Measurements from ENCODE around the gene TEK. TPM values are rescaled to one million over a fixed set of nuclear protein-coding genes. Genes with fewer than 3 reads are reported as not detected.

The TEK gene
- total and polyA plus RNA-seq, 2 experiments from 2014 or later = 0.60 to 1.4 TPM

DNA sequence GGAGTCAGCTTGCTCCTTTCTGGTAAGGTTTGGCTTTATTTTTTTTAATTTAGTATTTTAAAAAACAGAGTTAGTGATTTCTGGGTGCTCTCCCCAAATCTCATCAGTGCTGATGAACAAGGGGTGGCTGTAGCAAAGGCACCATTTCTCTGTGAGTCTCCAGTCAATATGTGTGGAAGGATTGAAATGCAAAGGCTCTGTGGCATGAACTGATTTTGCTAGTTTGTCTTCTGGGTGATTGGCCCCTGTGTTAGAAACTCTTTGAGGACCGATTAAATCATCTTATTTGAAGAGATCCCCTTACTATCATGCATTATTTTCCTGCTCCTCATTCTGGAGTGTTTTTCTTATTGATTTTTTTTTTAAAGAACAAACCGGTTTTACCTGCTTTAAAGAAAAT, 596 bp downstream of the TEK start:
- no peaks in the 10 kb centered on the region for H3K27me3 ChIP-seq
- no peak overlapping the region for H3K27ac ChIP-seq
- no peaks in the 10 kb centered on the region for H3K9me3 ChIP-seq (ENCODE audit: low read depth)
- DNase-seq (ENCODE audit: low read depth in 1 of 2, low spot score in 1 of 2) = no peak
- H3K4me1 ChIP-seq (ENCODE audit: low read depth) = no peaks in the 10 kb centered on the region
- TF ChIP-seq, protein P1, sequence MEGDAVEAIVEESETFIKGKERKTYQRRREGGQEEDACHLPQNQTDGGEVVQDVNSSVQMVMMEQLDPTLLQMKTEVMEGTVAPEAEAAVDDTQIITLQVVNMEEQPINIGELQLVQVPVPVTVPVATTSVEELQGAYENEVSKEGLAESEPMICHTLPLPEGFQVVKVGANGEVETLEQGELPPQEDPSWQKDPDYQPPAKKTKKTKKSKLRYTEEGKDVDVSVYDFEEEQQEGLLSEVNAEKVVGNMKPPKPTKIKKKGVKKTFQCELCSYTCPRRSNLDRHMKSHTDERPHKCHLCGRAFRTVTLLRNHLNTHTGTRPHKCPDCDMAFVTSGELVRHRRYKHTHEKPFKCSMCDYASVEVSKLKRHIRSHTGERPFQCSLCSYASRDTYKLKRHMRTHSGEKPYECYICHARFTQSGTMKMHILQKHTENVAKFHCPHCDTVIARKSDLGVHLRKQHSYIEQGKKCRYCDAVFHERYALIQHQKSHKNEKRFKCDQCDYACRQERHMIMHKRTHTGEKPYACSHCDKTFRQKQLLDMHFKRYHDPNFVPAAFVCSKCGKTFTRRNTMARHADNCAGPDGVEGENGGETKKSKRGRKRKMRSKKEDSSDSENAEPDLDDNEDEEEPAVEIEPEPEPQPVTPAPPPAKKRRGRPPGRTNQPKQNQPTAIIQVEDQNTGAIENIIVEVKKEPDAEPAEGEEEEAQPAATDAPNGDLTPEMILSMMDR (IDR thresholded peaks at IDR 0.05; ENCODE audit: low read depth, low read length) = no peak
- no peaks in the 10 kb centered on the region for H3K36me3 ChIP-seq
- no peak overlapping the region for H3K4me3 ChIP-seq

DNA sequence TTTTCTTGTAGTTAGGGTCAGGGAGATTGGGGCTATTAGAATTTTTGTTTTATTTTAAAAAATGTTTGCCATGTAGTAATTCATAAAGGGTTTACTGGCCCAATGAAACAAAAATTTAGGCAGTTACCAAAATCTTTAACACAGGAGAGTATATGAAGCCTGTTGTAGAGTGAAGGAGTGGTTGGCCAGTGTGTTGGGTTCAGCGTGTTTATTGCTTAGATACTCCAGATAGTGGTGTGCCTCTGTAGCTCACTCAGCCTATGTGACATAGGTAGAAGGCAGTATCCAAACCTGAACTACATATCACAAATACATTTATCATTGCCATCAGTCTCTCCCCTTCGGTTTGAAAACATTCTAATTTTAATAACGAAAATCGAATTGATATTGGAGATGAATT, 1.2 kb downstream of the TEK start:
- H3K4me3 ChIP-seq = no peak overlapping the region
- no peak for DNase-seq (ENCODE audit: low read depth in 1 of 2, low spot score in 1 of 2)
- H3K36me3 ChIP-seq = no peaks in the 10 kb centered on the region
- TF ChIP-seq, protein P1 (IDR thresholded peaks at IDR 0.05; ENCODE audit: low read depth, low read length) = no peak
- H3K9me3 ChIP-seq (ENCODE audit: low read depth) = no peaks in the 10 kb centered on the region
- no peaks in the 10 kb centered on the region for H3K4me1 ChIP-seq (ENCODE audit: low read depth)
- H3K27me3 ChIP-seq = no peaks in the 10 kb centered on the region
- no peak overlapping the region for H3K27ac ChIP-seq

DNA sequence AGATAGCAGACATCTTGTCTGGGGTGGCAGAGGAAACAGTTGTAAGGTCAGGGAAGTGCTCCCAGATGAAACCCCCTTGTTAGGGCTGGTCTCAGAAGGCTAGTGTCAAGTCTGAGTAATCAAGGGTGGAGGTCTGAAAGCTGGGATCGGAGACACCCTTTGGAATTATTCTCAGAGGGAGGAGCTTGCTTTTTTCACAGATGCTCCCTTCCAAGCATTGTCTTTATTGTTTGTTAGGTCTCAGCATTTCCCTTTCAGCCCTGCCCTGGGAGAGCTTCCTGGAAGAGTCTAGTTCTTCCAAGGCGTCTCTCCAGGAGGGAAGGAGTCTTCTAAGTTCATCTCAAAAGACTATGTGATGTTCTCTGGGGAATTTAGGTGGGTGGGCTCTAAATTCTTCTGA, 3.2 kb downstream of the TEK start:
- H3K4me1 ChIP-seq (ENCODE audit: low read depth) = no peaks in the 10 kb centered on the region
- H3K27ac ChIP-seq = no peak overlapping the region
- H3K36me3 ChIP-seq = no peaks in the 10 kb centered on the region
- H3K9me3 ChIP-seq (ENCODE audit: low read depth) = no peaks in the 10 kb centered on the region
- H3K27me3 ChIP-seq = no peaks in the 10 kb centered on the region
- TF ChIP-seq, protein P1 (IDR thresholded peaks at IDR 0.05; ENCODE audit: low read depth, low read length) = no peak
- no peak overlapping the region for H3K4me3 ChIP-seq
- DNase-seq (ENCODE audit: low read depth in 1 of 2, low spot score in 1 of 2) = no peak

DNA sequence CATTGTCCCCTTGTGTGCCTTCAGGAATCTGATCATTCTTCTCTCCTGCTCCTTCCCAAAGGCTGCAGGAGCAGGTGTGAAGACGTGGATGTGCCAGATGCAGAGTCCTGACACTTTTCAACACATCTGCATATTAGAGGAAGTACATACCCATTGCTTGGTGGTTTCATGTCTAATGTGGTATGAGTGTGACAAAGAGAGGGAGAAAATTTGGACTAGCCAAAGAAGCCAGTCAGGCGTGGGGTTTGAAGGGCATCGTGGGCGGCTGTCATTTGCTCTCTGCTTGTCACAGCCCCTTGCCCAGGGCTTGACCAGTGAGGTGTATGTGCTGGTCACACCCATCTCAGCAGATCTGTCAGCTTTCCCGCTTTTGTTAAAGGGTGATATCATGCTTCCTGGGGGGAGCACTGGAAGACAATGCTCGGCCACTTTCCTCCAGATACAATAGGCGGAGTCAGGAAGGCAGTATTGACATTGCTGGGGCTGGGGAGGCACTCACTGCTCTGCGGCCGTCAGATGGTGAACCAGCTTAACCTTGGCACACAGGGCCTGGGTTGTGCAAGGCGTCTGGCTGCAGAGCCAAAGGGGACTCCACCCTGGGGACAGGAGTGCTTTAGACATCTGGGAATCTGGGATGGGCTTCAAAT, 8.6 kb downstream of the TEK start:
- no peaks in the 10 kb centered on the region for H3K27me3 ChIP-seq
- H3K4me3 ChIP-seq = no peak overlapping the region
- H3K27ac ChIP-seq = no peak overlapping the region
- no peaks in the 10 kb centered on the region for H3K36me3 ChIP-seq
- no peaks in the 10 kb centered on the region for H3K4me1 ChIP-seq (ENCODE audit: low read depth)
- DNase-seq (ENCODE audit: low read depth in 1 of 2, low spot score in 1 of 2) = peak in 1 of 2 donors; percentile 72
- H3K9me3 ChIP-seq (ENCODE audit: low read depth) = no peaks in the 10 kb centered on the region
- TF ChIP-seq, protein P1 (IDR thresholded peaks at IDR 0.05; ENCODE audit: low read depth, low read length) = no peak

- TF ChIP-seq, protein P1 (IDR thresholded peaks at IDR 0.05; ENCODE audit: low read depth, low read length) = no peak
- H3K4me3 ChIP-seq = no peak overlapping the region
- no peaks in the 10 kb centered on the region for H3K4me1 ChIP-seq (ENCODE audit: low read depth)
- DNase-seq (ENCODE audit: low read depth in 1 of 2, low spot score in 1 of 2) = no peak
- no peak overlapping the region for H3K27ac ChIP-seq
- no peaks in the 10 kb centered on the region for H3K27me3 ChIP-seq
- no peaks in the 10 kb centered on the region for H3K9me3 ChIP-seq (ENCODE audit: low read depth)
- no peaks in the 10 kb centered on the region for H3K36me3 ChIP-seq
Measured at GRCh38 chr9:27118916-27119315, 9.9 kb downstream of the TEK start.
